GF-D8 (cell line): Measurements from ENCODE around the gene AKAIN1.

Experiments used
- DNase-seq: peaks from one replicate; lab custom pipeline; 2025; lab: John Stamatoyannopoulos, UW

The AKAIN1 gene

GRCh38 chr18:5197032-5197434 lies at the start of gene AKAIN1:
AKAIN1 (minus strand) TSS chr18:5197257; CDS start chr18:5197053, 204 bp downstream.
- DNase-seq: no peak

GRCh38 chr18:5244941-5245340 lies 47.9 kb upstream of the AKAIN1 start:
- DNase-seq: no peak

GRCh38 chr18:5239447-5239846 lies 42.4 kb upstream of the AKAIN1 start:
- DNase-seq: no peak

- DNase-seq: no peak
These were observed 41.4 kb upstream of the AKAIN1 start for GRCh38 chr18:5238371-5238976.

GRCh38 chr18:5237723-5238370 lies 40.8 kb upstream of the AKAIN1 start:
- DNase-seq: peak; percentile 72

GRCh38 chr18:5237083-5237722 lies 40.1 kb upstream of the AKAIN1 start:
- DNase-seq: no peak

GRCh38 chr18:5214583-5215351 lies 17.7 kb upstream of the AKAIN1 start:
- no peak for DNase-seq

- DNase-seq: no peak
These were observed 10.6 kb upstream of the AKAIN1 start for GRCh38 chr18:5207471-5208150.

GRCh38 chr18:5198311-5198710 lies 1.3 kb upstream of the AKAIN1 start:
- no peak for DNase-seq

- DNase-seq: no peak
These were observed 404 bp upstream of the AKAIN1 start for GRCh38 chr18:5197461-5197860.

- no peak for DNase-seq
These were observed 615 bp downstream of the AKAIN1 start for GRCh38 chr18:5196253-5197031.

- no peak for DNase-seq
These were observed 1.4 kb downstream of the AKAIN1 start for GRCh38 chr18:5195656-5196055.

- no peak for DNase-seq
These were observed 16.8 kb downstream of the AKAIN1 start for GRCh38 chr18:5180254-5180653.

- DNase-seq: no peak
These were observed 18.5 kb downstream of the AKAIN1 start for GRCh38 chr18:5178519-5178918.

GRCh38 chr18:5175378-5175777 lies 21.7 kb downstream of the AKAIN1 start:
- no peak for DNase-seq

GRCh38 chr18:5173646-5174045 lies 23.4 kb downstream of the AKAIN1 start:
- DNase-seq: no peak

GRCh38 chr18:5173236-5173635 lies 23.8 kb downstream of the AKAIN1 start:
- no peak for DNase-seq

- DNase-seq: peak; percentile 22
These were observed 29.2 kb downstream of the AKAIN1 start for GRCh38 chr18:5167831-5168230.

GRCh38 chr18:5166606-5167280 lies 30.3 kb downstream of the AKAIN1 start:
- DNase-seq: no peak

GRCh38 chr18:5164903-5165302 lies 32.2 kb downstream of the AKAIN1 start:
- DNase-seq: no peak

GRCh38 chr18:5162111-5162510 lies 34.9 kb downstream of the AKAIN1 start:
- DNase-seq: no peak
